ENCODE measurements around the gene FNTB. TPM values are rescaled to one million over a fixed set of nuclear protein-coding genes. Genes with fewer than 3 reads are reported as not detected.
"Not testable (repeated sequence)": the region's sequence is repeated elsewhere in the genome, so short reads cannot be mapped to it uniquely, and the experiment has no call there.

FNTB gene
- total and polyA plus RNA-seq, 2 of the 8 experiments (the other 6 are each of a cell fraction or from before 2014, with no cell fraction given): 16.0 to 20.7 TPM

DNA sequence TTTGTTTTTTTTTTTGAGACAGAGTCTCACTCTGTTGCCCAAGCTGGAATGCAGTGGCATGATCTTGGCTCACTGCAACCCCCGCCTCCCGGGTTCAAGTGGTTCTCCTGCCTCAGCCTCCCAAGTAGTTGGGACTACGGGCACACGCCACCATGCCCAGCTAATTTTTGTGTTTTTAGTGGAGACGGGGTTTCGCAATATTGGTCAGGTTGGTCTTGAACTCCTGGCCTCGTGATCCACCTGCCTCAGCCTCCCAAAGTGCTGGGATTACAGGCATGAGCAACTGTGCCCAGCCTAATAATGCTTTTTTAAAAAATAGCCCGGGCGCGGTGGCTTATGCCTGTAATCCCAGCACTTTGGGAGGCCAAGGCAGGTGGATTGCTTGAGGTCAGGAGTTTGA lies 44.6 kb downstream of the FNTB start:
- DNase-seq (ENCODE audit: low read depth in 1 of 2, low spot score in 2 of 2); H2AFZ ChIP-seq (ENCODE audit: low read length): not testable (repeated sequence)

More for the DNA sequence above, 44.6 kb downstream of the FNTB start:
- not testable (repeated sequence) for H4K20me1 ChIP-seq (replicated peaks in 1 of 2; ENCODE audit: control insufficient read depth in 1 of 2, insufficient read depth in 2 of 2, low read length in 2 of 2); H3K9ac ChIP-seq (replicated peaks in 1 of 4; ENCODE audit: extremely low read depth in 1 of 4, low read depth in 3 of 4, low read length in 3 of 4); H3K27ac ChIP-seq (ENCODE audit: low read depth, low read length); H2BK120ac ChIP-seq (replicated peaks; ENCODE audit: low read depth, low read length); H3K4me1 ChIP-seq (replicated peaks in 1 of 4; ENCODE audit: control insufficient read depth in 3 of 4, insufficient read depth in 4 of 4, low read length in 3 of 4); H3K4me3 ChIP-seq (ENCODE audit: extremely low read depth in 1 of 4, insufficient read depth in 2 of 4, low read depth in 3 of 4, low read length in 4 of 4); H4K8ac ChIP-seq (ENCODE audit: extremely low read depth, insufficient read depth, low read length); H3K27me3 ChIP-seq (replicated peaks in 1 of 4; ENCODE audit: control insufficient read depth in 3 of 4, extremely low read depth in 1 of 4, insufficient read depth in 3 of 4, low read length in 3 of 4); H3K23ac ChIP-seq (ENCODE audit: insufficient read length); H2BK5ac ChIP-seq (ENCODE audit: low read depth, low read length); H3K4ac ChIP-seq (replicated peaks; ENCODE audit: insufficient read length, low read depth, low read length); H3K23me2 ChIP-seq (ENCODE audit: low read depth, low read length); H2BK12ac ChIP-seq (ENCODE audit: low read depth, low read length); H2AK5ac ChIP-seq (ENCODE audit: low read depth, low read length); H3K79me1 ChIP-seq (ENCODE audit: low read depth, low read length); H4K91ac ChIP-seq (replicated peaks; ENCODE audit: insufficient read length, low read length); H2BK20ac ChIP-seq (ENCODE audit: low read length); H3K4me2 ChIP-seq (ENCODE audit: insufficient read depth in 1 of 2, low read depth in 2 of 2, low read length in 2 of 2); H3K56ac ChIP-seq (replicated peaks; ENCODE audit: insufficient read length, low read depth, low read length); H4K5ac ChIP-seq (ENCODE audit: insufficient read length, low read depth, low read length); H3K9me3 ChIP-seq (ENCODE audit: insufficient read depth in 2 of 2, low read depth in 1 of 2, low read length in 1 of 2); FAIRE-seq; H3K18ac ChIP-seq (ENCODE audit: extremely low read depth, low read length); H3K14ac ChIP-seq (ENCODE audit: insufficient read length); H2BK15ac ChIP-seq (ENCODE audit: low read length); H3K79me2 ChIP-seq (ENCODE audit: control insufficient read depth in 1 of 2, insufficient read depth in 2 of 2, low read length in 2 of 2)
- H3K36me3 ChIP-seq (ENCODE audit: control insufficient read depth in 2 of 4, insufficient read depth in 4 of 4, low read length in 3 of 4): peaks cover 2 to 17% (median 6%) of the 10 kb centered on the region in 4 experiments; a peak in 6 of 8 replicates
- peak; percentile 3; the same call in 1 of the 2 replicates for TF ChIP-seq CEBPB (IDR thresholded peaks at IDR 0.05; ENCODE audit: low read depth, low read length)
- CTCF ChIA-PET (ENCODE audit: partially characterized antibody): interaction anchor here (0.6 to 3.4 kb wide), 6 partner anchors 11 to 145 kb away, joined by 3 to 34 read pairs (median 3); no protein-coding TSS in a partner anchor
- WGBS, 2 experiments (ENCODE audit: extremely low coverage in 1 of 2, insufficient coverage in 1 of 2, insufficient read length in 1 of 2, insufficient replicate concordance in 2 of 2, low coverage in 1 of 2, low lambda C conversion rate in 2 of 2, missing lambda C conversion rate in 1 of 2): 96% methylated on average over 10 of the region's 10 CpGs; no CpG with 5 or more reads in 1 of the 2 experiments
- POLR2A ChIA-PET (ENCODE audit: partially characterized antibody): interaction anchor here (0.7 kb wide), 1 partner anchor 192 kb away, joined by 4 read pairs; no protein-coding TSS in a partner anchor
